ENCODE data around the gene MME. TPM values are rescaled to one million over a fixed set of nuclear protein-coding genes. Genes with fewer than 3 reads are reported as not detected.
"Not testable (repeated sequence)": the region's sequence is repeated elsewhere in the genome, so short reads cannot be mapped to it uniquely, and the experiment has no call there.

Gene MME
- total RNA-seq, 2 donors from 2014 or later, result 0.18 to 0.45 TPM

DNA sequence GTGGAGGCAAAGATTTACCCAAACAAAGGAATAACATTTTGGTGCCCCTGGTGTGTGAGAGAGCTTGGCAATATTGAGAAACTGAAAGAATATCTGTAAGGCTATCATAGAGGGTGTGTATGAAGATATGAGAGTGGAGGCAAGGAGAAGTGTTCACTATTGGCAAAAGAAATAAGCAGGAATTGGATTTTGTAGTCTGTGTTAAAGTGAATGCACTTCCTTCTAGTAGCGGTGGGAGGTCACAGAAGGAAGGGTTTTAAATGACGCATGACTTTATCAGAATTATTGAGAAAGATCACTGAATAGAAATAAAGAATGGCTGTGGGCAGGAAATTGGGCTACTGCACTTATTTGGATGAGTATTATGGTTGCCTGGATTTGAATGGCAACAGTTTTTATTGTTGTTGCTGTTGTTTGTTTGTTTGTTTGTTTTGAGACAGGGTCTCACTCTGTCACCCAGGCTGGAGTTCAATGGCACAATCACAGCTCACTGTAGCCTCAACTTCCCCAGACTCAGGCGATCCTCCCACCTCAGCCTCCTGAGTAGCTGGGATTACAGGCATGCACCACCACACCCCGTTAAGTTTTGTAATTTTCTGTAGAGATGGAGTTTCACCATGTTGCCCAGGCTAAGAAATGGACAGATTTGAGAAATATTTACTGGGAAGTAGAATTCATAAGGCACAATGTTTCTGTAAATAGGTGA lies 16.3 kb downstream of the MME start:
- no peak overlapping the region for H3K4me3 Mint-ChIP-seq

DNA sequence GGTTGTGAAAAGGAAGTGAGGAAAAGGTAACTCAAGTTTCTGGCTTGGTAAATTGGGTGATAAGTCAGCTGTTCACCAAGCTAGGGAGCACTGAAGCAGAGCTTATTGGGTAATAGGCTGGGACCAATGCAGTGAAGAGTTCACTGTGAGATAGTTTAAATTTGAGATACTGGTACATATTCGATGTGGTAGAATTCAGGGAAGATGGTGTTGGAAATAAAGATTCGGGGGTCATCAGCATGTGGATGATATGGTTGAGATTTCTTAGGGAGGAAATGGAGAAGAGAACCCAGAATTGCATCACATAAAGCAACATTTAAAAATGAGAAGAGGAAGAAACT lies 16.9 kb downstream of the MME start:
- DNase-seq, result no peak
- H3K4me1 Mint-ChIP-seq, result no peaks in the 10 kb centered on the region
- no peak overlapping the region for H3K27ac Mint-ChIP-seq
- H3K4me3 Mint-ChIP-seq, result no peak overlapping the region
- no peak for ATAC-seq
- no peaks in the 10 kb centered on the region for H3K27me3 Mint-ChIP-seq
- H3K36me3 Mint-ChIP-seq (ENCODE audit: low read depth), result no peaks in the 10 kb centered on the region
- no peaks in the 10 kb centered on the region for H3K9me3 ChIP-seq (ENCODE audit: control insufficient read depth, low read length, poor library complexity, severe bottlenecking)

More for the DNA sequence above, 16.3 kb downstream of the MME start:
- H3K27ac Mint-ChIP-seq, result no peak overlapping the region
- H3K4me1 Mint-ChIP-seq, result no peaks in the 10 kb centered on the region
- no peaks in the 10 kb centered on the region for H3K9me3 ChIP-seq (ENCODE audit: control insufficient read depth, low read length, poor library complexity, severe bottlenecking)
- DNase-seq, result no peak
- no peak for ATAC-seq
- no peaks in the 10 kb centered on the region for H3K27me3 Mint-ChIP-seq
- no peaks in the 10 kb centered on the region for H3K36me3 Mint-ChIP-seq (ENCODE audit: low read depth)

- no peaks in the 10 kb centered on the region for H3K9me3 ChIP-seq (ENCODE audit: control insufficient read depth, low read length, poor library complexity, severe bottlenecking)
- H3K27me3 Mint-ChIP-seq, result no peaks in the 10 kb centered on the region
- no peaks in the 10 kb centered on the region for H3K36me3 Mint-ChIP-seq (ENCODE audit: low read depth)
- no peak for DNase-seq
- H3K4me3 Mint-ChIP-seq, result no peak overlapping the region
- no peaks in the 10 kb centered on the region for H3K4me1 Mint-ChIP-seq
- no peak overlapping the region for H3K27ac Mint-ChIP-seq
- ATAC-seq, result no peak
Measured at GRCh38 chr3:155101398-155101797, 21.3 kb downstream of the MME start.

GRCh38 chr3:155102329-155102728 lies 22.2 kb downstream of the MME start:
- Mint-ChIP-seq H3K4me3 (no peak overlapping the region), H3K4me1 (no peaks in the 10 kb centered on the region), H3K27me3 (no peaks in the 10 kb centered on the region), H3K36me3 (ENCODE audit: low read depth) (no peaks in the 10 kb centered on the region), H3K27ac (no peak overlapping the region)
- no peak for ATAC-seq
- H3K9me3 ChIP-seq (ENCODE audit: control insufficient read depth, low read length, poor library complexity, severe bottlenecking), result no peaks in the 10 kb centered on the region
- no peak for DNase-seq

- no peak for DNase-seq
- no peaks in the 10 kb centered on the region for H3K9me3 ChIP-seq (ENCODE audit: control insufficient read depth, low read length, poor library complexity, severe bottlenecking)
- no peaks in the 10 kb centered on the region for H3K4me1 Mint-ChIP-seq
- H3K27me3 Mint-ChIP-seq, result no peaks in the 10 kb centered on the region
- no peaks in the 10 kb centered on the region for H3K36me3 Mint-ChIP-seq (ENCODE audit: low read depth)
- ATAC-seq, result no peak
- H3K4me3 Mint-ChIP-seq, result no peak overlapping the region
- no peak overlapping the region for H3K27ac Mint-ChIP-seq
Measured at GRCh38 chr3:155103686-155104085, 23.6 kb downstream of the MME start.

- Mint-ChIP-seq H3K4me1 (no peaks in the 10 kb centered on the region), H3K27me3 (no peaks in the 10 kb centered on the region), H3K36me3 (ENCODE audit: low read depth) (no peaks in the 10 kb centered on the region), H3K4me3 (no peak overlapping the region), H3K27ac (no peak overlapping the region)
- no peaks in the 10 kb centered on the region for H3K9me3 ChIP-seq (ENCODE audit: control insufficient read depth, low read length, poor library complexity, severe bottlenecking)
- DNase-seq, result no peak
- ATAC-seq, result no peak
Measured at GRCh38 chr3:155106119-155106518, 26.0 kb downstream of the MME start.

DNA sequence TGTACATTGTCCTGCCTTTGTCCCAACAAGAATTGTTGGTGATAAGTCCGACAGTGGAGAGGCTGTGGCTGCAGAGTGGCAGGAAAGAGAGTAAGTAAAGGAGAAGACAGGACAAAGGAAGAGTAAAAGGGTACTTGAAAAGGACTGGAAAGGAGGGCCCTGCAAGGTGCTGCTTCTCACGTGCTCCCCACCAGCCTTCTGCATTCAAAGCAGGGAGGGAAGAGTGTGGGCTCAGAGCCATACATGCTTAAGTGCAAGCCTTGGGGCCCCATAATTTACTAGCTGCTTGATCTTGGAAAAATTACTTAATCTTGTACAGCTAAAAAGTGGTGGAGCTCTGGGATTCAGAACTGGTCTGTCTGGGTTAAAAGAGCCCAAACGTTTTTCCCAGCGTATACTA lies 29.9 kb downstream of the MME start:
- H3K4me3 Mint-ChIP-seq, result no peak overlapping the region
- H3K4me1 Mint-ChIP-seq, result no peaks in the 10 kb centered on the region
- no peaks in the 10 kb centered on the region for H3K36me3 Mint-ChIP-seq (ENCODE audit: low read depth)
- H3K27ac Mint-ChIP-seq, result no peak overlapping the region
- ATAC-seq (no peak), DNase-seq (no peak)
- no peaks in the 10 kb centered on the region for H3K9me3 ChIP-seq (ENCODE audit: control insufficient read depth, low read length, poor library complexity, severe bottlenecking)
- no peaks in the 10 kb centered on the region for H3K27me3 Mint-ChIP-seq

DNA sequence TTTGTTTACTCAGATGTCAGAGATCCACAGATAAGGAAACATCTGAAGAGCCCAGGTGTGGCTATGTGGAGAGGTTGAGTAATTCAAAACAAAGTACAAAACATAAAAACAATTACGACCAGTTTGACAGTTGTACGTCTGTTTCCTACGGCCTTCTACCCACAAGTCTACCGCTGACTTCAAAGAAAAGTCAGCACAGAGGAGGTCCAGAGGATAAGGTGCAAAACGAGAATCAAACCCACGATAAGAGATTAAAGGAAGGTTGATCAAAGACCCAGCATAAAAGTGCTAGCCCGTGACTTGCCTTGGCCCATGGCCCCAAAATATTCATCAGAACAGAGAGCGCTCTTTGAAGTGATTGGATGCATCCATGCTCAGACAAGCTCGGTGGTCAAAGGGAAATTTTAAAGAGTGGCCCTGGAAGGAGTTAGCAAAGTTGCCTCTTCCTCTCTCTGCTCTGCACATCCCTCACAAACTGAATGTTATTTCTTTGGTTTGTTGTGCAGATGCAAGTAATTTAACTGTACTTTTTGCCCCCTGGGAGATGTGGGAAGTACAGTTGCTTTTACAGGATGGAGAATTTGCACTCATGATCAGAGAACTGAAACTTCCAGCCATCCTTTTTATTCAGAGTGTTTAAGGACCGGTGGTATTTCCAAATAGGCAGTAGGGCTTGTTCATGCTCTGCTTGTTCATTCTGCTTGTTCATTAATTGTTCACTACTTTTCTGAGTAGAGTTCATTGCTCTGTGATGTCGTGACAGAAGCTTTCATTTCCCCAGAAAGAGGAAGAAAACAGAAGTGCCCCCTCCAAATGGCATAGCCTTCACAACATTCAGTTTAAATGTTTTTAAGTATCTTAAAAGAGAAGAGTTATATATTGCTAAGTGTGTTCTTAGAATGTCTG lies 31.1 kb downstream of the MME start:
- no peak overlapping the region for H3K27ac Mint-ChIP-seq
- no peaks in the 10 kb centered on the region for H3K4me1 Mint-ChIP-seq
- no peak overlapping the region for H3K4me3 Mint-ChIP-seq
- DNase-seq (no peak), ATAC-seq (peak; percentile 62)
- no peaks in the 10 kb centered on the region for H3K36me3 Mint-ChIP-seq (ENCODE audit: low read depth)
- no peaks in the 10 kb centered on the region for H3K27me3 Mint-ChIP-seq
- H3K9me3 ChIP-seq (ENCODE audit: control insufficient read depth, low read length, poor library complexity, severe bottlenecking), result no peaks in the 10 kb centered on the region

DNA sequence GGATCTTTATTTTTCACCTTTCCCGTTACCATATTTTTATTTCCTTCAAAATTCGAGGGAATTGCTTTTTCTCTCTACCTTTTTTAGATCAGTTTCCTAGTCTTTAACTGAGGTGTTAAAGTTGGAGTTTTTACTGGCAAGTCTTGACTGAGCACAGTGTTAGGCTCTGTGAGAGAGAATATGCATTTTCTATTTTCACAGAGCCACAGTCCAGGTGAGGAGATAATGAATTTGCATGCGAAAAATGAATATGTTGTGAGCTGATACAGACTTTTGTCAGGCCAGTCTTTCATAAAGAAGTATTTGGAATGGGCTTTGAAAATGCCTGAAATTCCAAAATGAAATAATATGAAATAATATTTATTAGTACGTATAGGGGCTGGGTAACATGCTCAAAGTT lies 31.9 kb downstream of the MME start:
- Mint-ChIP-seq H3K4me1 (no peaks in the 10 kb centered on the region), H3K36me3 (ENCODE audit: low read depth) (no peaks in the 10 kb centered on the region), H3K27me3 (no peaks in the 10 kb centered on the region), H3K27ac (no peak overlapping the region), H3K4me3 (no peak overlapping the region)
- no peaks in the 10 kb centered on the region for H3K9me3 ChIP-seq (ENCODE audit: control insufficient read depth, low read length, poor library complexity, severe bottlenecking)
- DNase-seq (no peak), ATAC-seq (no peak)

GRCh38 chr3:155112661-155113389 lies 32.7 kb downstream of the MME start:
- DNase-seq (no peak), ATAC-seq (no peak)
- Mint-ChIP-seq H3K27me3 (no peaks in the 10 kb centered on the region), H3K27ac (no peak overlapping the region), H3K36me3 (ENCODE audit: low read depth) (no peaks in the 10 kb centered on the region), H3K4me3 (no peak overlapping the region), H3K4me1 (no peaks in the 10 kb centered on the region)
- no peaks in the 10 kb centered on the region for H3K9me3 ChIP-seq (ENCODE audit: control insufficient read depth, low read length, poor library complexity, severe bottlenecking)

DNA sequence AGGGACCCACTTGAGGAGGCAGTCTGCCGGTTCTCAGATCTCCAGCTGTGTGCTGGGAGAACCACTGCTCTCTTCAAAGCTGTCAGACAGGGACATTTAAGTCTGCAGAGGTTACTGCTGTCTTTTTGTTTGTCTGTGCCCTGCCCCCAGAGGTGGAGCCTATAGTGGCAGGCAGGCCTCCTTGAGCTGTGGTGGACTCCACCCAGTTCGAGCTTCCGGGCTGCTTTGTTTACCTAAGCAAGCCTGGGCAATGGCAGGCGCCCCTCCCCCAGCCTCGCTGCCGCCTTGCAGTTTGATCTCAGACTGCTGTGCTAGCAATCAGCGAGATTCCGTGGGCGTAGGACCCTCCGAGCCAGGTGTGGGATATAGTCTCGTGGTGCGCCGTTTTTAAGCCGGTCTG lies 44.6 kb downstream of the MME start:
- not testable (repeated sequence) for H3K27ac Mint-ChIP-seq; H3K4me1 Mint-ChIP-seq; H3K4me3 Mint-ChIP-seq; H3K27me3 Mint-ChIP-seq; ATAC-seq; H3K36me3 Mint-ChIP-seq (ENCODE audit: low read depth); DNase-seq; H3K9me3 ChIP-seq (ENCODE audit: control insufficient read depth, low read length, poor library complexity, severe bottlenecking)

DNA sequence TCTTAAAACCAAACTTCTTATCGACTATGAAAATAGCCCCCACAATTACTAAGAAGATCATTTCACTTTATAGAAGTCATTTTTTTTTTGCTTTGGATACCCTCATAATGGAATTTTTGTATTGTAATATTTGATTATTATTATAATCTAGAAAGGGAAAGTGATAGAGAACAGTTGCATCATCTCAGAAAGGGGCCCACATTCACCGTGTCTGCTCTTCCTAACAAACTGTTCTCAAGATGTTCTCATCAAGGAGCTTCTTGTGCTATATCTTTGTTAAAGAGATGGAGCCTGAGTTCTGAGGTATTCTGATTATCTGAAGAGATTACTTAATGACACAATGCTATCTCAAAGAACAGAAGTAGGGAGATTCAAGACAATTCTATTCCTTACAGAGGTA lies 49.3 kb downstream of the MME start:
- Mint-ChIP-seq H3K27ac (no peak overlapping the region), H3K4me3 (no peak overlapping the region), H3K4me1 (no peaks in the 10 kb centered on the region), H3K27me3 (no peaks in the 10 kb centered on the region), H3K36me3 (ENCODE audit: low read depth) (no peaks in the 10 kb centered on the region)
- H3K9me3 ChIP-seq (ENCODE audit: control insufficient read depth, low read length, poor library complexity, severe bottlenecking), result no peaks in the 10 kb centered on the region
- DNase-seq, result no peak
- no peak for ATAC-seq

- Mint-ChIP-seq H3K36me3 (ENCODE audit: low read depth) (no peaks in the 10 kb centered on the region), H3K27me3 (no peaks in the 10 kb centered on the region), H3K4me3 (no peak overlapping the region), H3K4me1 (no peaks in the 10 kb centered on the region), H3K27ac (no peak overlapping the region)
- ATAC-seq (no peak), DNase-seq (no peak)
- no peaks in the 10 kb centered on the region for H3K9me3 ChIP-seq (ENCODE audit: control insufficient read depth, low read length, poor library complexity, severe bottlenecking)
Measured at GRCh38 chr3:155130001-155130400, 49.9 kb downstream of the MME start.
